ENCODE data around the gene SAMD4B. TPM values are rescaled to one million over a fixed set of nuclear protein-coding genes. Genes with fewer than 3 reads are reported as not detected.

Gene SAMD4B
- total and polyA plus RNA-seq, 2 of the 8 experiments (the other 6 are each of a cell fraction or from before 2014, with no cell fraction given) = 137 to 158 TPM

DNA sequence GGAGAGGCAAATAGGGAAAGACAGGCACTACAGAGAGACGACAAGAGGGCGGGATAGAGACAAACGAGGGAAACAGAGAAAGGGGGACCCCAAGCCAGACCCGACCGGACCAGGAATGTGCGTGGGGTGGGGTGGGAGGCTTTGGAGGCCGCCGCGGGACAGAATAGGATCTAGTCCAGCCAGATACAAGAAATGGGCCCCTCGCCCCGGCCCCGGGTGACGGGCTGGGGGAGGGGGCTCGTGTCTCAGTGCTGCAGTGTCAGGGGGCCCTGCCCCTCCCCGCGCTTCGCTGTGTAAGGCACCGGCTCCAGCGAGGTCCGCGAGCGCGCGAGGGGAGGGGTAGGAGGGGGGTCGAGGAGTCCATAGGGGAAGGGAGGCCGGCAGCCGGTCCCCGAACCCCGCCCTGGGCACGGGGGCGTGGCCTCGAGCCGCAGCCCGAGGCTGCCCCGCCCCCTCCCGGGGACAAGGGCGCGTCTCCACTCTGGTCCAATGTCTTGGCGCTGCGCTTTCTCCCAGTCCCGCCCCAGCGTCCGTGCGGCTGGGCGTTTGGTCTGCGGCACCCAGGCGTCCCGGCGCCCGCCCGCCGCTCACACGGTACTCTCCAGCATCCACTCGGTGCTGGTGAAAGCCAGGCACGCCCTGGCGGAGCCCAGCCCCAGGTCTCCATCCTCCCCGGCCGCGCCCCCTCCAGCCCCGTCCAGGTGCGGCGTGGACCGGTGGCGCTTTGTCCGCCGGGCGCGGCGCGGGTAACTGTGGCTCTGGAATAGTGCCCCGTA is 35.0 kb upstream of the SAMD4B start (continued):
- TF ChIP-seq KDM1A (IDR thresholded peaks at IDR 0.05; ENCODE audit: borderline replicate concordance, low read length) (no peak), PHF8 (conservative IDR thresholded peaks at IDR 0.05; ENCODE audit: low read depth, low read length) (peak; percentile 18; the same call in 1 of the 2 replicates), GABPA (IDR thresholded peaks at IDR 0.05; ENCODE audit: borderline replicate concordance, insufficient read depth, low read length) (peak; percentile 18; the same call in 1 of the 2 replicates)

Data from H1 (cell line).